ENCODE results near the gene SCD5. TPM values are rescaled to one million over a fixed set of nuclear protein-coding genes. Genes with fewer than 3 reads are reported as not detected.

Gene SCD5
- total and polyA plus RNA-seq, 2 of the 4 experiments (the other 2 are of a cell fraction), result 12.4 to 13.5 TPM

GRCh38 chr4:82775243-82775642 is 23.4 kb downstream of the SCD5 start:
- no peak overlapping the region for H3K14ac ChIP-seq (replicated peaks; ENCODE audit: low read depth, low read length)
- DNase-seq (no peak), ATAC-seq (ENCODE audit: low read depth) (no peak)
- no peak overlapping the region for H3K4me2 ChIP-seq (ENCODE audit: low read depth, low read length)
- H3K9me1 ChIP-seq (ENCODE audit: insufficient read depth, low read length), result 0 out of 2 replicates have a peak, but pooled peaks cover 11% of the 10 kb centered on the region
- H2BK15ac ChIP-seq (ENCODE audit: low read depth, low read length), result no peak overlapping the region
- H3K4me1 ChIP-seq (ENCODE audit: control insufficient read depth, insufficient read depth, low read length), result peaks cover 15% of the 10 kb centered on the region
- no peak overlapping the region for H2BK20ac ChIP-seq (ENCODE audit: low read depth, low read length)
- TF ChIP-seq NFE2L2 (IDR thresholded peaks at IDR 0.05; ENCODE audit: low read depth, low read length) (no peak), BHLHE40 (IDR thresholded peaks at IDR 0.05; ENCODE audit: low read depth, low read length) (no peak), MXI1 (IDR thresholded peaks at IDR 0.05; ENCODE audit: borderline replicate concordance, low read depth, low read length) (no peak), CEBPB (IDR thresholded peaks at IDR 0.05; ENCODE audit: low read depth, low read length) (no peak), SMC3 (IDR thresholded peaks at IDR 0.05; ENCODE audit: low read depth, low read length) (no peak), MAZ (IDR thresholded peaks at IDR 0.05; ENCODE audit: borderline replicate concordance, low read depth, low read length) (no peak), POLR2A (IDR thresholded peaks at IDR 0.05; ENCODE audit: low read depth, low read length) (no peak)
- TF ChIP-seq, protein P1, sequence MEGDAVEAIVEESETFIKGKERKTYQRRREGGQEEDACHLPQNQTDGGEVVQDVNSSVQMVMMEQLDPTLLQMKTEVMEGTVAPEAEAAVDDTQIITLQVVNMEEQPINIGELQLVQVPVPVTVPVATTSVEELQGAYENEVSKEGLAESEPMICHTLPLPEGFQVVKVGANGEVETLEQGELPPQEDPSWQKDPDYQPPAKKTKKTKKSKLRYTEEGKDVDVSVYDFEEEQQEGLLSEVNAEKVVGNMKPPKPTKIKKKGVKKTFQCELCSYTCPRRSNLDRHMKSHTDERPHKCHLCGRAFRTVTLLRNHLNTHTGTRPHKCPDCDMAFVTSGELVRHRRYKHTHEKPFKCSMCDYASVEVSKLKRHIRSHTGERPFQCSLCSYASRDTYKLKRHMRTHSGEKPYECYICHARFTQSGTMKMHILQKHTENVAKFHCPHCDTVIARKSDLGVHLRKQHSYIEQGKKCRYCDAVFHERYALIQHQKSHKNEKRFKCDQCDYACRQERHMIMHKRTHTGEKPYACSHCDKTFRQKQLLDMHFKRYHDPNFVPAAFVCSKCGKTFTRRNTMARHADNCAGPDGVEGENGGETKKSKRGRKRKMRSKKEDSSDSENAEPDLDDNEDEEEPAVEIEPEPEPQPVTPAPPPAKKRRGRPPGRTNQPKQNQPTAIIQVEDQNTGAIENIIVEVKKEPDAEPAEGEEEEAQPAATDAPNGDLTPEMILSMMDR (conservative IDR thresholded peaks at IDR 0.05; ENCODE audit: low read depth, low read length), result no peak
- H2AFZ ChIP-seq (replicated peaks; ENCODE audit: low read length, poor library complexity), result no peak overlapping the region
- H3K27ac ChIP-seq (ENCODE audit: insufficient read depth, low read length), result no peak overlapping the region
- peaks cover 17 to 22% of the 10 kb centered on the region in 2 experiments; a peak in 3 of 4 replicates for H3K79me1 ChIP-seq (ENCODE audit: low read depth in 1 of 2, low read length in 2 of 2)
- peak overlapping the region; percentile 1 for H2BK5ac ChIP-seq (ENCODE audit: low read depth, low read length, poor library complexity, severe bottlenecking)
- H4K91ac ChIP-seq (ENCODE audit: insufficient read depth, low read depth, low read length), result no peak overlapping the region
- peak overlapping the region; percentile 0; the same call in 1 of the 2 replicates for H2AK5ac ChIP-seq (ENCODE audit: low read depth, low read length)
- intact Hi-C loops (cut with micrococcal nuclease) (no loop called here), in situ Hi-C loops (cut with MboI; ENCODE audit: low sequenced_read_pairs) (no loop called here), dilution Hi-C loops (cut with HindIII; ENCODE audit: low sequenced_read_pairs, unreplicated experiment) (no loop called here)
- peaks cover 3% of the 10 kb centered on the region for H4K20me1 ChIP-seq (ENCODE audit: insufficient read depth, low read length)
- POLR2A ChIA-PET (ENCODE audit: unreplicated experiment), result interaction anchor here (0.7 kb wide), 1 partner anchor 392 kb away, joined by 4 read pairs; no protein-coding TSS in a partner anchor
- H3K9me3 ChIP-seq (ENCODE audit: control insufficient read depth, insufficient read depth, low read length), result no peaks in the 10 kb centered on the region
- no peak overlapping the region for H3K4me3 ChIP-seq (ENCODE audit: insufficient read depth, low read depth, low read length)
- no peak overlapping the region for H3K56ac ChIP-seq (ENCODE audit: extremely low read depth, insufficient read depth, low read length)
- no peaks in the 10 kb centered on the region for H3K36me3 ChIP-seq (ENCODE audit: control insufficient read depth, insufficient read depth, low read length)
- H2BK120ac ChIP-seq (ENCODE audit: low read depth, low read length), result no peak overlapping the region
- H3K23ac ChIP-seq (ENCODE audit: low read depth, low read length), result no peak overlapping the region
- H3K18ac ChIP-seq (ENCODE audit: low read depth, low read length), result no peak overlapping the region
- H3K27me3 ChIP-seq (ENCODE audit: control insufficient read depth, insufficient read depth, low read length), result no peaks in the 10 kb centered on the region
- H3K9ac ChIP-seq (ENCODE audit: low read depth, low read length), result no peak overlapping the region
- H3K4ac ChIP-seq (ENCODE audit: low read depth, low read length), result no peak overlapping the region
- H2AK9ac ChIP-seq (replicated peaks; ENCODE audit: low read depth, low read length, poor library complexity), result no peak overlapping the region
- CTCF ChIA-PET, result interaction anchor here (1.6 kb wide), 1 partner anchor 54 kb away, joined by 3 read pairs; no protein-coding TSS in a partner anchor
- no peak overlapping the region for H4K5ac ChIP-seq (ENCODE audit: low read depth, low read length)
- BruUV-seq (replicated peaks), result no TSS peak
- H4K8ac ChIP-seq (ENCODE audit: low read depth in 2 of 2, low read length in 2 of 2), result no peak overlapping the region
- WGBS, 2 experiments (ENCODE audit: extremely low coverage in 2 of 2, insufficient read length in 1 of 2), result 94% methylated on average over 2 of the region's 5 CpGs; no CpG with 5 or more reads in 1 of the 2 experiments

Measured in IMR-90 (cell line).